DOHH2 (cell line): ENCODE results near the gene VSX1.

Source experiments
- CTCF ChIP-seq: fragments of 200-600 bp; sonication (generic); IDR thresholded peaks from one replicate; pipeline ENCODE4 v1.5.1; 2014; ENCODE audit warnings: antibody characterized with exemption, mild to moderate bottlenecking, low read depth, low read length; ENCODE audit not compliant: poor library complexity, severe bottlenecking
- EZH2phosphoT487 ChIP-seq: fragments of 200-600 bp; sonication (generic); IDR thresholded peaks from 2 replicates; pipeline ENCODE4 v1.6.1; 2017; ENCODE audit warnings: borderline replicate concordance, mild to moderate bottlenecking, antibody characterized with exemption, low read length, moderate library complexity, mixed read lengths

GRCh38 chr20:25048519-25048952 is 33.4 kb downstream of the VSX1 start:
- no peak for TF ChIP-seq CTCF
- TF ChIP-seq EZH2phosphoT487 = no peak
